H1 (cell line): ENCODE results near the gene GTF2IRD1.
"Not testable (repeated sequence)": the region's sequence is repeated elsewhere in the genome, so short reads cannot be mapped to it uniquely, and the experiment has no call there.

Source experiments
- CHD7 ChIP-seq: fragments of 300-600 bp; sonication (generic); IDR thresholded peaks from 2 replicates; pipeline ENCODE4 v1.7.1; 2012; ENCODE audit warnings: low read length, moderate library complexity, mild to moderate bottlenecking, inconsistent platforms; ENCODE audit not compliant: insufficient replicate concordance
- CTCF ChIP-seq, 3 experiments: IDR thresholded peaks; 1 replicate in 2 of 3; 2 replicates in 1 of 3; pipeline versions ENCODE4 v1.5.1 to v1.6.1; 2011; ENCODE audit warnings: low read length in 3 of 3, mild to moderate bottlenecking in 3 of 3, inconsistent platforms in 2 of 3, low read depth in 1 of 3, moderate library complexity in 1 of 3; ENCODE audit not compliant: insufficient read depth in 1 of 3; ENCODE audit errors: control extremely low read depth in 1 of 3
- E2F6 ChIP-seq: IDR thresholded peaks from 2 replicates; pipeline ENCODE4 v1.6.1; 2012; ENCODE audit warnings: inconsistent platforms
- EGR1 ChIP-seq: IDR thresholded peaks from 2 replicates; pipeline ENCODE4 v1.6.1; 2011; ENCODE audit warnings: low read depth, low read length, borderline replicate concordance
- SIN3A ChIP-seq, 2 experiments: IDR thresholded peaks in 1 of 2; conservative IDR thresholded peaks in 1 of 2; 2 replicates each; pipeline ENCODE4 v1.6.1; 2011 to 2012; ENCODE audit warnings: low read length in 2 of 2, improper control_type of control experiment in 1 of 2, low read depth in 1 of 2, mild to moderate bottlenecking in 1 of 2
- SIX5 ChIP-seq: IDR thresholded peaks from 2 replicates; pipeline ENCODE4 v1.6.1; 2011; ENCODE audit warnings: mild to moderate bottlenecking, low read depth, low read length
- SP2 ChIP-seq: IDR thresholded peaks from 2 replicates; pipeline ENCODE4 v1.6.1; 2012; ENCODE audit warnings: mild to moderate bottlenecking, low read length, inconsistent platforms

- TF ChIP-seq CHD7; SIX5; SIN3A (conservative IDR thresholded peaks at IDR 0.05 in 1 of 2, IDR thresholded peaks at IDR 0.05 in 1 of 2; ENCODE audit: low read depth in 1 of 2, low read length in 2 of 2); CTCF (IDR thresholded peaks at IDR 0.05; ENCODE audit: control extremely low read depth in 1 of 3, insufficient read depth in 1 of 3, low read depth in 1 of 3, low read length in 3 of 3); EGR1; E2F6; SP2: not testable (repeated sequence)
Measured at GRCh38 chr7:74650055-74650454, 196.3 kb downstream of the GTF2IRD1 start.
